IPS-NIHi11 (cell line): ENCODE measurements around the gene TEX22.

Experiments
- DNase-seq: peaks from one replicate; pipeline ENCODE4 v3.0.0; 2012; ENCODE audit warnings: mixed read lengths, low spot score

TEX22 gene

DNA sequence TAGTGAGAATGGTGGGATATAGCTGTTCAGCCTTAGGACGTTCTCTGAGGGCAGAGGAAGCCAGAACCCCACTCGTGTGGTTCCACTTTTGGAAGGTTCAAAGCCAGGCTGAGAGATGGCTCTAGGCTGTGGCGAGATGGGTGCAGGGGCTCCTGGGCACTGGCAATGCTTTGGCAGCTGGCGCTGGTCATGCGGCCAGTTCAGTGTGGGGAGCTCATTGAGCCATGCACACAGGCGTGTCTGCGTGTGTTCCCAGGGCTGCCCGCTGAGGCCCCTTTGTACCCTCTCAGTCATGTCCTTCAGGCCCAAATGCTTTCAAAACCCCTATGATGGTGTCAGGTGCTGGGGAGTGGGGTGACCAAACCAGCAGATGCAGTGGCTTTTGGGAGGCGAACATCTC, 1.7 kb downstream of the TEX22 start:
- no peak for DNase-seq

DNA sequence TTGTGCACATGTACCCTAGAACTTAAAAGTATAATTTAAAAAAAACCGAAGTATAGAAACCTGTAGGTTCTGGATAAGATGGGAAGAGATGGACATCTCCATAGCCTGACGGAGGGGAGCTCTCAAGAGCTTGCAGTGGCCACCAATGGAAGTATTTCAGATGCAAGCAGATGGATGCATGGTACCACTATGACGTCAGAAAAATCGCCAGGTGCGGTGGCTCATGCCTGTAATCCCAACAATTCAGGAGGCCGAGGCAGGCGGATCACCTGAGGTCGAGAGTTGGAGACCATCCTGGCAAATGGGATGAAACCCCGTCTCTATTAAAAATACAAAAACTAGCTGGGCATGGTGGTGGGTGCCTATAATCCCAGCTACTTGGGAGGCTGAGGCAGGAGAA, 3.4 kb downstream of the TEX22 start:
- no peak for DNase-seq

DNA sequence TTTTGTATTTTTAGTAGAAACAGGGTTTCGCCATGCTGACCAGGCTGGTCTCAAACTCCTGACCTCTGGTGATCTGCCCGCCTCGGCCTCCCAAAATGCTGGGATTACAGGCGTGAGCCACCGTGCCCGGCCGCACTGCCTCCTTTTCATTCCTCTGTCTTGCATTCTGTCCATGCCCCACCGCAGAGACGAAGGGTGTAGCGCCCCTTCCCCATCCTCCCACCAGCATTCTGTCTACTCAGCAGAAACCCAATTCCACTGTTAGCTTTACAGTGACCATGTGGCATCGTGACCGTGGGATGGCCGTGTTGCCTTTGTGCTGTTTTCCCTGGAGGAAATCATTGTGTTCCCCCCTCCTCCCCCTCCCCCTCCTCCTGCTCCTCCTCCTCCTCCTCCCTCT, 10.3 kb downstream of the TEX22 start:
- peak; percentile 8 for DNase-seq

DNA sequence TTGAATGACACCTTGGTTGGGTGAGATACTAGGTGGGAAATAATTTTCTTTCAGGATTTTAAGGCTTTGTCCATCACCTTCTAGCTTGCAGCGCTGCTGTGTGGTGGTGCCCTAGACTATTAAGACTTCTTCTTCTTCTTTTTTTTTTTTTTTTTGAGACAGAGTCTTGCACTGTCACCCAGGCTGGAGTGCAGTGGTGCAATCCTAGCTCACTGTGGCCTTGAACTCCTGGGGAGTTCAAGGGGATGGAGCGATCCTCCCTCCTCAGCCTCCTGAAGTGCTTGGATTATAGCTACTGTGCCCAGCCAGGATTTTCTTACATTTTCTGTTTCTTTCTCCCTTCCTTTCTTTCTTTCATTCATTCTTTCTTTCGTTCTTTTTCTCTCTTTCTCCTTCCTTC, 11.0 kb downstream of the TEX22 start:
- DNase-seq = no peak

DNA sequence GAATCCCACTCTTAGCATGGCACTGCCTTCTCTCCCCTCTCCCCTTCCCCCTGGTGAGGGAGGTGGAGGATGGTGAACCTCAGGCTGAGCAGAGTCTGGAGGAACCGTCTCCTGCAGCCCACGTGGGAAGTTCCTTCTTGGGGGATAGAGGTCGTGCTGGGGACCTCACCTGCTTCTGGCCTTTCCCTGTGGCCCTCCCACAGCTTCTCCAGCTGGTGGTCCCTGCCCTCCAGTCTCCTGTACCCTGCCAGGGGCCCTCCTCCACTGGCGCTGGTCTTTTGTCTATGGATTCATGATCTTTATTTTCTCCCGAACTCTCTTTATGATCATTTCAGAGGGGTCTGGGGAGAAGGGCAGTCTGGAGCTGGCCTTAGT, 12.3 kb downstream of the TEX22 start:
- no peak for DNase-seq

DNA sequence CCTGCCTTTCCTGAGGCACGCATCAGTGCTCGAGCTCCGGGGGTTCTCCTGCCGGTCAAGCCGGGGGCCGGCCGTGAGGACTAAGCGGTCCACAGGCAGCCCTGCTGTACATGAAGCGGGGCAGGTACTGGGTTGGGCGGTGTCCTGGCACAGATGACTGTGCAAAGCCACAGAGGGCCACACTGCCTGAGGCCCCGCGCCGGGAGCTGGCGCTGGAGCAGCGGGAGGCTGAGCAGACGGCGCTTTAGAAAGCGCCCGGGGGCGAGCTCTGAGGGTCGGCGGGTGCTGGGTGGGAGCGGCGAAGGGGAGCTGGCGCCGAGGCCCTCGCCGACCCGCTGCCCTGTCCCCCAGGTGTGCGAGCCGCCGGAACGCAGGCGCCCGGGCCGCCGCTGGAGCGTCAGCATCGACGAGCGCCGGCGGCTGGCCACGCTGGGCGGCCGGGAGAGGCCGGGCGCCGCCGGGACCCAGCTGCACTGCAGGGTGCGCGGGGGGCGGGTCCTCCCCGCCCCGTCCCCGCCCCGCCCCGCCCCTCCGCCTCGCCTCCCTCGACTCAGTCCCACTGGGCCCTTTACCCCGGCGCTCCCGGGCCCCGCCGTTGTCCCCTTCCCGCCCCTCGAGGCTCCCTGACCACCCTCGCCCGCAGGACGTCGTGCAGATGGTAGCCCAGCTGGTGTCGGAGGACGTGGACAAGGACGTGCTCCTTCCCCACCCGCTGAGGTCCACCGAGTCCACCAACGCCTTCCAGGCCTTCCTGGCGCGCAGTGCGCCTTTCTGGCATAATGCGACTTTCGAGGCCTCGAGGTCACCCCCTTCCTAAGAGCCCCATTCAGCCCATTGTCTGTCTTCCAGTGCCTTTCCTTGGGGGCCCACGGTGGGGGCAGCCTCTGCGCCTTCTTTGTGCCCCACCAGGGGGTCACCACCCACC, 12.9 kb downstream of the TEX22 start:
- peak; percentile 96 for DNase-seq

DNA sequence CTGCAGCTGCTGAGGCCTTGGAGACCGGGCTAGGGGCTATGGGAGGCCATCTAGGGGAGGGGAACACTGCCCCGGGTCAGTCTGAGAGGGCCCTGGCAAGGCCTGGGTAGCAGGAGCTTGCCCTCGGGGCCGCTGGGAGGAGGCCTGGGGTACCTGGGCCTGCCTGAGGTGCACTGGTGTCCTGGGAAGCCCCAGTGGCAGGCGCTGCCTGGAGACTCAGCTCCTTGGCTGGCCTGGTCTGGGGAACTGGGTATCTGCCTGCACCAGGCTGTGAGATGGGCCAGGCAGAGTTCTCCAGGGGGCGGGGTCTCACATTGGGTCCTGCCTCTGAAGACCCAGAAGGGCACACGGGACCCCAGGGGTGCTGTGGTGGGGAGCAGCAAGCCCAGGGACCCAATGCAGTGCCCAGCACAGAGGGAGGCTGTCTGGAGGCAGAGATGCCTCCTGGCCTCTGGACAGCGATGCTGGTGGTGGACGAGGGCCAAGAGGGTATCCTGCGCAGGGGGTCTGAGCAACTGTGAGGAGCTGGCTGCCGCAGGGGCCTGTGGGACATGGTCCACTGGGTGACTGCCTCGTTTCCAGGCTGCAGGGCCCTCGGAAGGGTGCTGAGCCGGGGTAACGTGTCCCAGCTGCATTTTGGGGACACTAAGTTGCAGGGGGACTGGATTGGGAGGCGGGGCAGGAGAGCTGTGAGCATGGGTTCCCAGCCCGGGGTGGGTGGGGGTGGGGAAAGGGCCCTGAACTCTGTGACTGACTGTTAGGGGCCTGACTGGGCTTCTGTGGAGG, 13.8 kb downstream of the TEX22 start:
- DNase-seq = peak; percentile 23

DNA sequence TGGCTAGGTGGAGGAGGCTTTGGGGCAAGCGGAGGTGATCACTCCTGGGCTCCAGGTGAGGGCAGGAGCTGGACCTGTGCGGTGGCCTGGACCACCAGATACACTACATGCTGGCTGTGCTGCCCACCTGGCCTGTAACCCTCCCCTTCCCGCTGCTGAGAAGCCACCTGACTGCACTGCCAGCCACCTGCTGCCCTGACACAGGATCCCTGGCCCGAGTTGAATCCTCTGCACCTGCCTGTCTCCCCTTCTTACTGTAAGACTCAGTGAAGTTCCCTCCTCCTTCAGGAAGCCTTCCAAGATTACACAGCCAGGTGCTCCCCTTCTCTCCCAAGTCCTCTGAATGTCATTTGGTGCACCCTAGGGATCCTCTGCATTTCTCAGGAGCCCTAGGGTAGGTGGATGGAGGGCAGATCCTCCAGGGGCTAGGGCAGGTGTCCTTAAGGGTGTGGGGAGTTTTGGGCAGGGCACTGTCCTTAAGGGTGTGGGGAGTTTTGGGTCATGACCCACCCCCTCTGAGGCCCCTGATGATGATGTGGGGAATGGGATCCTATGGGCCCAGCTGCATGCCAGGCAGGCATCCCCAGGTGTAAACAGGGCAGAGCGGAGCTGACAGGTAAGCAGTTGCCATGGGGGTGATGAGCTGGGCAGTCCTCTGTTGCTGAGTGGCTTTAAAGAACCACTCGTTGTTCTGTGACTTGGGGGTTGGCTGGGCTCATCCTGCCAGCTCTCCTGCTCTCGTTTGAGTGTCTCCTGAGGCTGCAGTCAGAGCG, 14.6 kb downstream of the TEX22 start:
- DNase-seq = no peak

DNA sequence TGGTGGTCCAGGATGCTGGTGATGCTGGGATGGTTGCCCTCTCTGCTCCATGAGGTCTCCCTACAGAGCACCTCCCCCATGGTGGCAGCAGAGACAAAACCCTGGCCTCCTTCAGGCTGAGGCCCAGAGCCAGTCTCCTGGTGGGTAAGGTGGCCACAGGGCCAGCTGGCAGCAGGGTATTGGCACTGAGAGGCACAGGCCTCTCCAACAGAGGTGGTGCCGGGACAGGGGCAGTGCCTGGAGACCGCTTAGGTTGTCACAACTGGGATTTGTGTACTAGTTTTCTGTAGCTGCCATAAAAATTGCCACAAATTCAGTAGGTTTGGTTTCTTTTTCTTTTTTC, 15.2 kb downstream of the TEX22 start:
- no peak for DNase-seq

DNA sequence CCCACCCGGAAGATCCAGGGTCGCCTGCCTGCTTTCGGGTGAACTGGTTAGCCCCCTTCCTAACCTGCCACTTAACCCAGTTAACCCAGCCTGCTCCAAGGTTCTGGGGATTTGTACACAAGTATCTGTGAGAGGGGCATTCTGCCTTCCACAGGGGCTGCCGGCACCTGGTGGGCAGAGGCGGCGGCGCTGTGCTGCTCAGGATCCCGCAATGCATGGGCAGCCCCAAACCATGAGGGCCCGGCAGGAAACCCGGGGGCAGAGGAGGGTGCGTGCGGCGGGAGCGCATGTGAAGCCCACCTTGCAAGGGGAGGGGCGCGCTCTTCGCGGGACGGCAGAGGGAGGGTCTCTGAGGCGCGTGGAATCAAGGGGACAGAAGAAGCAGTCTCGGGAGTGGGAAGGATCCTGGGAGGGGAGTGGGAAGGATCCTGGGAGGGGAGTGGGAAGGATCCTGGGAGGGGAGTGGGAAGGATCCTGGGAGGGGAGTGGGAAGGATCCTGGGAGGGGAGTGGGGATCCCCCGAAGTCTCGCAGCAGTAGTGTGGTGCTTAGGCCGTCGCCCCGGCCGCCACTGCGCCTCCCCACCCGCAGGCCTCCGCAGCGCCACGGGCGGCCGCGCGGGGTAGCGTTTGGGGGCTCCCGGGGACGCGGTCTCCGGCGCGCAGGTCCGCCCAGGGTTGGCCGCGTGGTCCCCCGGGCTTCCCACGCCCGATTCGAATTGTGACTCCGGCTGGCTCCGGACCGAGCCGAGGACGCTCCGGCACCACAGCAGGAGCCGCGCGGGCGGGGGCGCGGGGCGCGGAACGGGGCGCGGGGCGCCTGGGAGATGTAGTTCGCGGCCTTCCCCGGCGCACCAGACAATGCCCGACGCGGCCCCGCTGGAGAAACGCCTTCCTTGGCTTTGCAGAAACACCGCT, 16.4 kb downstream of the TEX22 start:
- peak; percentile 87 for DNase-seq

DNA sequence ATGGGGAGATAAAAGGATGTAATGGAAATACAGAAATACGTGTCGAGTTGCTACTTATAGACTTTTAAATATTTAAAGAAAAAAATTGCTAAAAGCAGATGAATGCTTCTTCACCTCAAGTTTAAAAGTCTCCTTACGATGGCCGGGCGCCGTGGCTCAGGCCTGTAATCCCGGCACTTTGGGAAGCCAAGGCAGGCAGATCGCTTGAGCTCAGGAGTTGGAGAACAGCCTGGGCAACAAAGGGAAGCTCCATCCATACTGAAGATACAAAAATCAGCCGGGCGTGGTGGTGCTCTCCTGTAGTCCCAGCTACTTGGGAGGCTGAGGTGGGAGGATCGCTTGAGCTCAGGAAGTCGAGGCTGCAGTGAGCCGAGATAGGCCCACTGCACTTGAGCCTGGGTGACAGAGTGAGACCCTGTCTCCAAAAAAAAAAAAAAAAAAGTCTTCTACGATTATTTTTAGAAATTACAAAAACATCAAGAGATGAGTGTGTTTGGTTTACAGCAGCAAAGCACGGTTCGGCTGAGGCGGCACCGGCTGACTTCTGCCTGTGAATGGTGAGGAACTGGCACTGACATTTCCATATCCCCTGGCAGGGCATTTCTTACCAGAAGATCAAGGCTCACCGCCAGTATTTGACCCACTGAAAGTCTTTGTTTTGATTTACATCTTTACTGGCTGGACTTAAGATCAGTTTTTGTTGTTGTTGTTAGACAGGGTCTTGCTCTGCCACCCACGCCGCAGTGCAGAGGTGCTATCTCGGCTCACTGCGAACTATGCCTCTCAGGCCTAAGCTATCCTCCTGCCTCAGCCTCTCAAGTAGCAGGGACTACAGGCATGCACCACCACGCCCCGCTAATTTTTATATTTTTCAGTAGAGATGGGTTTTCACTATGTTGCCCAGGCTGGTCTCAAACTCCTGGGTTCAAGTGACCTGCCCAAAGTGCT, 17.4 kb downstream of the TEX22 start:
- no peak for DNase-seq

DNA sequence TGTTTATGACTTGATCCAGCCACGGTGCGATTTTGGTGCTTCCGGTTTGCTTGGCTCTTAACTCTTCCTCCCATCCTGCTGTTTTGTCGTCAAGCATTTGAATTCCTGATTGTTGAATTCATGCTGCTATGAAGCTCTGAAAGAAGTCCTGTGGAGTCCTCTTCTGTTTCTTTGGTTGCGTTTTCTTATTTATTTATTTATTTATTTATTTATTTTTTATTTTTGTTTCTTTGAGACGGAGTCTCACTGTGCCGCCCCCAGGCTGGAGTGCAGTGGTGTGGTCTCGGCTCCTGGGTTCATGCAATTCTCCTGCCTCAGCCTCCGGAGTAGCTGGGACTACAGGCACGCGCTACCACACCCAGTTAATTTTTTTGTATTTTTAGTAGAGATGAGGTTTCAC, 18.3 kb downstream of the TEX22 start:
- no peak for DNase-seq

DNA sequence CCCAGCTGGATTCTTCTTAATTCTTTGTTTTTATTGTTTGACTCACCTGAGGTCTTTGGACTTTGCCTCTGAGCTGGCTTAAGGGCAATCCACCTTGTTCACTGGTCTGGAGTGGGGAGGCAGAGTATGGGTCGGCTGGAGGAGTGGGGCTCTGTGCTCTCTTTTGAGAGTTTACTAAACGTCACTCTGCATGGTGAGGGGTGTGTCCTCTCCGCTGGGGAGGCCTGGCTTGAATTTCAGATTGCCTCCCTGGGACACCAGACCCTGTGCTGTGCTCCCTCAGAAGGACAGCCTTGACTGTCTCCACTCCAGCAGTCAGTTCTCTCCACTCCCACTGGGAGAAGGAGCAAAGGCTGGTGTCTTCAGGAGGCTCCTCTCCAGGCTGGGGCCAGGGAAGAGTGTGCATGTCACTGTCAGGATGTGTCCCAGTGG, 19.4 kb downstream of the TEX22 start:
- no peak for DNase-seq

DNA sequence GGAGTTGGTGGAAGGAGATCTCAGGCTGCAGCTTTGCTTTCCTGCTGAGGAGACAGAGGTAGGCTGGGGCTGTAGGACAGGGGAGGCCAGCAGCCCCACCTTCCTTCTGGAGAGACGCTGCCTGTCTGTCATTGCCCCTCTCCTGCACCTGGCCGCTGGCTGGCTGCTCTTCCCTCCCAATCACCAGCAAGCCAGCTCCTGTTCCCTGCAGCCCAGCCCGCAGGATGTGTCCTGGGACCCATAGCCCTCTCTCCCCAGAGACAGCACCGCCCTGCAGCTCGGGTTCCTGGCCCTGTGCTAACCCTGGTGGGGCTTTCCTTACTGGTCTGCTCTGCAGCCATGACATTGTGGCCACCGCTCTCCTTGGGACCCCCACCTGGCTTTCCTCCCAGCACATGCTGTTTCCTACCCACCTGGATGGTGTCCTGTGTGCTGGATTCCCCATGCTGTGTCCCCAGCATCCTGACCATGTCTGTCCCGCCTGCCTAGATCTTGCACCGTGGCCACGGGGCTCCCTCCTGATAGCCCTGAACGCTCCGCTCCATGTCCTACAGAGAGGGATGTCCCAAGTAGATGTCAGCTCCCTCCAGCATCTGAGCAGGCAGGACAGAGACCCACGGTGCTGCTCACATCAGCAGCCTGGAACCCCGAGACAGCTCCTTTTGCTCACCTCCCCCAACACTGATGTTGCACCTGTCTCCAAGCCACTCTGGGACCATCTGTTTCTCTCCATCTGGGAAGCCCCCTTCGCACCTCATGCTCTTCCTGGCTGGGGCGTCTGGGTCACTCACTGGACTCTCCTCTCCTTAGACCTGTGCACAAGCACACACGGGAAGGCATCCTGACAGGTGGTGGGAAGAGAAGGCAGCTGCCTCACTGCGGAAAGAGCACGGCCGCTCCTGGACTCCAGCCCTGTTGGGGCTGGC, 20.2 kb downstream of the TEX22 start:
- DNase-seq = no peak

DNA sequence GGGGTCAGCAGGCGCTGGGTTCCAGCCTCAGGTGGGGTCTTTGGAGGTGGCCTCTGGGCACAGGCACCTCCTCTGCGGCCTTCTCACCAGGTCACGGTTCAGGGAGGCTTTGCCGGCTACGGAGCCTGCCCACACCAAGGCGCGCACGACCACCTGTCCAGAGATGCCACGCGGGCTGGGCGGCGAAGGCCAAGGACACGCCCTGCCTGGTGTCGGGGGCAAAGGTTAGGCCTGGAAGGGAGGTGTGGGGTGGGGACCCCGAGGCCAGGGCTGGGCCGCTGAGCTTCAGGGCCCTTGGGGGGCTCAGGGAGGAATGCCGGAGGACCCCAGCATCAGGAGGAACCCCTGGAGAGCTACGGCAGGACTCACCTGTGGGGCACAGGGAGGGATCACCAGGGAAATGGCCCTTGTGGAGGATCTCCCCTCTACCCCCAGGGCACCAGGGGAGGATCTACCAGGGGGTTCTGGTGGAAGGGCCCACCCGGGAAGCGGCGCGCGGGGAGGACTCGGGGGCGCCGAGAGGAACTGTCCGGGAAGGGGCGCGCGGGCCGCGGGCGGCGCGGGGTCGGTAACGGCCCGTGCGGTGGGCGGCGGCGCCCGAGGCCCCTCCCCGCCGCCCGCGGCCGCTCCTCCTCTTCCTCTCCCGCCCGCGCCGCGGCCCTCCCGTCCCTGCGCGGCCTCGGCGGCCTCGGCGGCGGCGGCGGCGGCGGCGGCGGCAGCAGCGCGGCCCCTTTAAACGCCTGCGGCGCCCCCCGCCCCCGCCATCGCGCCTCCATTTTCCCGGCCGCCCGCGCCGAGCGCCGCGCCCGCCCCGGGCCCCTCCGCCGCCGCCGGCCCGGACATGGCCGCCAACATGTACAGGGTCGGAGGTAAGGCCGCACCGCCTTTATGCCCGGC, 21.1 kb downstream of the TEX22 start, which contains the start of gene MTA1:
Gene MTA1 (plus strand): TSS at position 633 of the 897 bp plus-strand sequence. CDS start 209 bp downstream, at position 842.
- DNase-seq = peak; percentile 90

DNA sequence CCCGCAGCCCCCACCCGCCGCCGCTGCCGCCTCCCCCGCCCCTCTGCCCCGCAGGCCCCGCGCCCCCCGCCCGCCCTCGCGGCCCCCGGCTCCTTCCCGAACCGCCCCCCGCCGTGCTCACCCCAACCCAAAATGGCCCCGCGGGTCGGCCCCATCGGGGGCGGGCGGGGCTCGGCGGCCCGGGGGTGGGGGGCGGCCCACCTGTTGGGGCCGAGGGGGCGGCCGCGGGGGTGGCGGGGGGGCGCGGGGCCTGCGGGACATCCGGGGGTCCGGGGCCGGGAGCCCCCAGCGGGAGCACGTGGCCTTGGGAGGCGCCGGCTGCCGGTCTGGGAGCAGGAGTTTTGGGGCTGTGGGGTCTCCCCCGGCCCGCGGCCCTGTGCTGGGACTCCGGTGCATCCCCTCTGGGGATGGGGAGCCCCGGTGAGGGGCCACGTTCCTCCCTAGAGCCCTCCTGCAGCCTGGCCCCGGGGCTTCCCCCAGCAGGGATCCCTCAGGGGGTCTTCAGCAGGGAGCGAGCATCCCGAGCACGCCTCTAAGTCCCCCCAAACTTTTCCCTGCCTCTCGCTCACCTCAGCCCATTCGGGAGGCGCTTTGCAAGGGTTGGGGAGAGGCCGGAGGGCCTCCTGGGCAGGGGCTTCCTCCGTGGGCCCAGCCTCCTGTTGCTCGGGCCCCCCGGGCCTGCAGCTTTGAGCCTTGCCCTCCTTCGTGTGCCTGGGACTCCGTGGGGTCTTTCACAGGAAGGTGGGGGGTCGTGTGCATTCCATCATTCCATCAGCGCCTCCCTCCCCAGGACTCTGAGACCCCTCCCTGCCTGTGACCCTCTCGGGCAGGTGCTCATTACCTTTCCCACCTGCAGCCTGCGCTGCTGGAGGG, 22.0 kb downstream of the TEX22 start:
- peak; percentile 60 for DNase-seq
